ENCODE measurements around the gene CABP5. TPM values are rescaled to one million over a fixed set of nuclear protein-coding genes. Genes with fewer than 3 reads are reported as not detected.

The CABP5 gene
- total RNA-seq, 3 donors from 2014 or later = not detected

DNA sequence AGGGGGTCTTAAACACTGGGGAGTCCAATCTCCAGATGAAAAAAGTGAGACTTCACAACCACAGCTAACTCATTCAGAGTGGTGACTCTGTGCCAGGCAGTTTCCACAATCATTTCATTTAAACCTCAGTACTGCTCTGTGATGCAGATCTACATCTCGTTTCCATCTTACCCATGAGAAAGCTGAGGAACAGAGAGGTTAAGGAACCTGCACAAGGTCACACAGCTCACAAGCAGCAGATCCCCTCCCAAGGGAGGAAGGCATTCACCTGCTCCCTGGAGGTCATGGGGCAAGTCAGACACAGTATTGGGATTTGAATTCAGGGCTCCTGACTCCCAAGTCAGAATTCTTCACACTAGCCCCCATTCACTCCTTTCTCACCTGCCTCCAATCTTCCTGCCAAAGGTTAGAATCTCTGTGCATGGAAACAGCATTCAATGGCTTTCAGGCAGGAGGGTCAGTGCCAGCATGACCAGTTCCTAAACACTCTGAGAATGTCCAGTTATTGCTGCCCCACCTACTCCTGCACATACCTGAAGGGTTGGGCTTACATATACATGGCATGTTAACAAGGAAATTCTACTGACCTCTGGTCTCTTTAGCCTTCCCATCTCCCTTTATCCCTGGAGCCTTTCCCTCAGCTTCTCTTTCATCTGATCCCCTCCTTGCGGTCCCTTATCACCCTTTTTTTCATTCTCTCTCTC is 1.9 kb downstream of the CABP5 start:
- H3K4me3 ChIP-seq = no peak overlapping the region
- DNase-seq (no peak), ATAC-seq (no peak)
- no peaks in the 10 kb centered on the region for H3K36me3 ChIP-seq (ENCODE audit: low read depth)
- TF ChIP-seq, protein P1, sequence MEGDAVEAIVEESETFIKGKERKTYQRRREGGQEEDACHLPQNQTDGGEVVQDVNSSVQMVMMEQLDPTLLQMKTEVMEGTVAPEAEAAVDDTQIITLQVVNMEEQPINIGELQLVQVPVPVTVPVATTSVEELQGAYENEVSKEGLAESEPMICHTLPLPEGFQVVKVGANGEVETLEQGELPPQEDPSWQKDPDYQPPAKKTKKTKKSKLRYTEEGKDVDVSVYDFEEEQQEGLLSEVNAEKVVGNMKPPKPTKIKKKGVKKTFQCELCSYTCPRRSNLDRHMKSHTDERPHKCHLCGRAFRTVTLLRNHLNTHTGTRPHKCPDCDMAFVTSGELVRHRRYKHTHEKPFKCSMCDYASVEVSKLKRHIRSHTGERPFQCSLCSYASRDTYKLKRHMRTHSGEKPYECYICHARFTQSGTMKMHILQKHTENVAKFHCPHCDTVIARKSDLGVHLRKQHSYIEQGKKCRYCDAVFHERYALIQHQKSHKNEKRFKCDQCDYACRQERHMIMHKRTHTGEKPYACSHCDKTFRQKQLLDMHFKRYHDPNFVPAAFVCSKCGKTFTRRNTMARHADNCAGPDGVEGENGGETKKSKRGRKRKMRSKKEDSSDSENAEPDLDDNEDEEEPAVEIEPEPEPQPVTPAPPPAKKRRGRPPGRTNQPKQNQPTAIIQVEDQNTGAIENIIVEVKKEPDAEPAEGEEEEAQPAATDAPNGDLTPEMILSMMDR (IDR thresholded peaks at IDR 0.05) = no peak
- no peaks in the 10 kb centered on the region for H3K4me1 ChIP-seq (ENCODE audit: low read depth)
- intact Hi-C loops (cut with DNase I, micrococcal nuclease) = no loop called here
- H3K9me3 ChIP-seq = no peaks in the 10 kb centered on the region

DNA sequence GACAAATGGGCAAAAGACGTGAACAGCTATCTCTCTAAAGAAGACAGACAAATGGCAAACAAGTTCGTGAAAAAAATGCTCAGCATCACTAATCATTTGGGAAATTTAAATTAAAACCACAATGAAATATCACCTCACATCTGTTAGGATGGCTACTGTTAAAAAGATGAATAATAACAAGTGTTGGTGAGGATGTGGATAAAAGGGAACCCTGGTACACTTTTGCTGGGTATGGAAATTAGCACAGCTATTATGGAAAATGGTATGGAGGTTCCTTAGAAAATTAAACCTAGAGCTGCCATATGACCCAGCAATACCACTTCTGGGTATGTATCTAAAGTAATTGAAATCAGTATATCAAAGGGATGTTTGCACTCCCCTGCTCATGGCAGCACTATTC is 7.1 kb downstream of the CABP5 start:
- ATAC-seq (no peak), DNase-seq (no peak)
- no peak overlapping the region for H3K4me3 ChIP-seq
- H3K36me3 ChIP-seq (ENCODE audit: low read depth) = no peaks in the 10 kb centered on the region
- TF ChIP-seq, protein P1 (IDR thresholded peaks at IDR 0.05) = no peak
- H3K4me1 ChIP-seq (ENCODE audit: low read depth) = no peaks in the 10 kb centered on the region
- intact Hi-C loops (cut with DNase I, micrococcal nuclease) = no loop called here
- peaks cover 9% of the 10 kb centered on the region for H3K9me3 ChIP-seq

DNA sequence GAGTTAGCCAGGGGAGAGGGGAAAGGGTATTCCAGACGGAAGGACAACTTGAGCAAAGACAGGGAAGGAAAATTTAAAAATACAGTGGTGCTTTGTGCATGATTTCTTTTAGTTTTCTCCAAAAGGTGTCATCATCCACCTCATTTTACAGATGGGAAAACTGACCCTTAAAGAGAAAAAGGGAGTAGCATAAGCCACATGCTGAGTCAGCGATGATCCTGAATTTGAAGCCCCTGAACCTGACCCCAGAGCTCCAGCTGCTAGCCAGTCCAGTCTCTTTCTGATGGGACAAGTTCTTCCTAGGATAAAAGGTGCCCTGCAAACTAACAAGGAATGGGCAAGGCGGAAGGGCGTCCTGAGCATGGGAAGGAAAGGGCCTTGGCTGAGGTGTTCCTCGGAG is 10.3 kb downstream of the CABP5 start:
- Histone ChIP-seq H3K9me3 (peaks cover 9% of the 10 kb centered on the region), H3K36me3 (ENCODE audit: low read depth) (no peaks in the 10 kb centered on the region), H3K4me1 (ENCODE audit: low read depth) (no peaks in the 10 kb centered on the region), H3K4me3 (no peak overlapping the region)
- TF ChIP-seq, protein P1 (IDR thresholded peaks at IDR 0.05) = no peak
- no peak for DNase-seq
- intact Hi-C loops (cut with DNase I, micrococcal nuclease) = no loop called here
- no peak for ATAC-seq

DNA sequence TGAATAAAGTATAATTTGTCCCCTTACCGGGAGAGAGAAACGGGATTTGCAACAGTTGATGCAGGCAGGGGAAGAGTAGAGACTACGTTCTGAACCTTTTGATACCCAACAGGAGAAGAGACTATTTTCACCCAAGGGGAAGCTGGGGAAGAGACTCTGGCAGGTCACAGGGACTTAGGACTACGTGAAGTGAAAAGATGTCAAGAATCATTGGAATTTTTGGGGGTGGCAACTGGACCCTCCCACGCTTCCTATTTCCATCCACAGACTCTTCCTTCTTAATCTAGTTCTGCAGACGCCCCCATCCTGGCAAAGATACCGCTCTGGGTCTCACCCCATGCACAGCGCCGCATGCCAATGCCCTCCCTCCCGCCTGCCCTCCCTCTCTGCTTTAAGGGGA is 13.8 kb downstream of the CABP5 start:
- Histone ChIP-seq H3K9me3 (no peaks in the 10 kb centered on the region), H3K4me1 (ENCODE audit: low read depth) (no peaks in the 10 kb centered on the region), H3K4me3 (no peak overlapping the region), H3K36me3 (ENCODE audit: low read depth) (no peaks in the 10 kb centered on the region)
- DNase-seq (no peak), ATAC-seq (no peak)
- TF ChIP-seq, protein P1 (IDR thresholded peaks at IDR 0.05) = no peak
- intact Hi-C loops (cut with DNase I, micrococcal nuclease) = no loop called here

DNA sequence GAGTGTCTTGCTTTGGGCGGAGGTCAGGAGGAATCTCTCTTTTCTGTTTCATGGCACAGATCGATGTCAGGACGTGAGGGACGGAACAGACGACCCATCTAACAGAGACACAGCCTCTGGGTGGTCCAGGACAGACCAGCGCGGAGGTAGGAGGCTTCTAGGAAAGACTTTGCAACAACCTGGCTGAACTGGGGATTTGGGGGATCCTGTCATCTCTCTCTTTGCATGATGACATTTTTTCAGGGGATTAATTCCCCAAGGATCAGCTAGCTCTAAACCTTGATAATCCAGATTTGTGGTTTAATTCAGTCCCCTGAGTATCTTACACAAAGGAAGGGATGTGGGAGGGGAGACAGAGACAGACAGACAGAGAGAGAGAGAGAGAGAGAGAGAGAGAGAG is 14.4 kb downstream of the CABP5 start:
- no peak overlapping the region for H3K4me3 ChIP-seq
- TF ChIP-seq, protein P1 (IDR thresholded peaks at IDR 0.05) = no peak
- H3K4me1 ChIP-seq (ENCODE audit: low read depth) = no peaks in the 10 kb centered on the region
- no peaks in the 10 kb centered on the region for H3K9me3 ChIP-seq
- DNase-seq = no peak
- intact Hi-C loops (cut with DNase I, micrococcal nuclease) = no loop called here
- ATAC-seq = no peak
- H3K36me3 ChIP-seq (ENCODE audit: low read depth) = no peaks in the 10 kb centered on the region

DNA sequence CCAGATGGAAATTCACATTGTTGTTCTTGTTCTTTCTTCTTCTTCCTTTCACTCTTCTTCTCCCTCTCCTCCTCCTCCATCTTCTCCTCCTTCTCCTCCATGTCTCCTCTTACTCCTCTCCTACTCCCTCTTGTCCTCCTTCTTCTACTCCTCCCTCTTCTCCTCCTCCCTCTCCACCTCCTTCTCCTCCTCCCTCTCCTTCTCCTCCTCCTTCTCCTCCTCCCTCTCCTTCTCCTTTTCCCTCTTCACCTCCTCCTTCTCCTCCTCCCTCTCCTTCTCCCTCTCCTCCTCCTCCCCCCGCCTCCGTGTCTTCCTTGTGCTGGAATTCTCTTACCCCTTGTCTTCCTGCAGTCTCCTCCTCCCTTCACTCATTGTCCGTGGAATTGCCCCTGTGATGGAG is 18.4 kb downstream of the CABP5 start:
- DNase-seq = no peak
- Histone ChIP-seq H3K4me1 (ENCODE audit: low read depth) (no peaks in the 10 kb centered on the region), H3K36me3 (ENCODE audit: low read depth) (no peaks in the 10 kb centered on the region), H3K9me3 (no peaks in the 10 kb centered on the region), H3K4me3 (no peak overlapping the region)
- TF ChIP-seq, protein P1 (IDR thresholded peaks at IDR 0.05) = no peak
- ATAC-seq = no peak
- intact Hi-C loops (cut with DNase I, micrococcal nuclease) = no loop called here

Data from mucosa of descending colon (tissue), 3 donors.